HTERT RPE-1 (cell line): Measurements from ENCODE around the gene WBP11.

ENCODE experiments used
- in situ Hi-C: fragments of 300-500 bp; cut with MboI; formaldehyde crosslinking; loops from 4 replicates; pipeline ENCODE4 v1.14.3; 2020; ENCODE audit warnings: low sequenced_read_pairs

Gene WBP11

DNA sequence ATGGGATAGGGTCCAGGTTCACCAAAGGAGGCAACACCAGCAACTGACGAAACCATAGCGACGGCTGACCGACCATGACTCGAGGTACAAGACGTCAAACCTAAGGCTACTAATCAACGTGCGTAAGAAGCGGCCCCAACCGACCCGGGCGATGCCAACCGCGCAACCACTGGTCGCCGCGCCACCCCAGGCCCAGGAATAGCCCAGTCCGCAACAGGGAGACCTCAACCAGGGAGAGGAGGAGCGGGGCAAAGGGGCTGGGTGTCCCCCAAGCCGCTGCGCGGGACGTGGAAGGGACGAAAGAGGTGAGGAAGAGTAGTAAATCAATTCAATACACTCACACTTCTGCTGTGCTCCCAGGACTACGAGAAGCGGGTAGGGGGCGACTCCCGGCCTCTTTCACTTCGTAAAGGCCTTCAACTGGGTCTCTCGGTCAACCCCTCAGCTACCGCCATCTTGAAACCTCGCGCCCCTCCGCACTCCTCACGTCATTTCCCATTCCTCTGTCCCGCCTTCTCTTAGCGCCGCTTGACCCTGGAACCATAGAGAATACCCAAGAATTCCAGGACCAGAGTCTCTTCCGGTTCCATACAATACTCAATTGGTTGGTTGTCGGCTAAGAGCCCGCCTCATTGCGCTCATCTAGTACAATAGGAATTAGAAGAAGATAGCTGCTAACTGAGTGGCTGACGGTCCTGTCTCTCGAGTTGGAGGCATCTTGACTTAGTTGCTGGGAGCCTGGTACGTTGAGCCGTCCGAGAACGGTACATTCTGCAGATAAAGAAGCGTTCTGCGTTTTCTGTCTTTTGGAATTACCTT is at the start of gene WBP11, which contains the start of gene C12orf60:
Gene WBP11 (minus strand): TSS at position 468 of the 819 bp plus-strand sequence. CDS start 2,095 bp downstream, outside the sequence.
Gene C12orf60 (plus strand): TSS at position 660 of the 819 bp plus-strand sequence. CDS start 19,266 bp downstream, outside the sequence.
- in situ Hi-C loops: no loop called here

DNA sequence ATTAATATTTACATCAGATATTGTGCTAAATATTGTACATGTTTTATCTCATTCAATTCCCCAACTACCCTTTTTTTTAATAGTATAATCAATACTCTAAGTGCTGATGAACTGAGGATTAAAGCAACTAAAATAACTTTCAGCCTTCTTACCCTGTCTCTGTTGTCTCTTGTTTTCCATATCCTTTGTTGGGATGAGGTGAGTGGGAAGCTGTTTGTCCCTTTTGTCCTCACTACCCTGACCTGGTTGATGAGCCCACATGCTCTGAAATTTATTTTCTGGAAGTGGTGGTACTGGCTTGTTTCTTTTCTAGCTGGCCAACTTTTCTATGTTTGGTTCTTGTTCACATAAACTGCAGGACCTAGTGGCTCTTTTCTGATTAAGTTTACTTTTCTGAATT is 49.6 kb upstream of the WBP11 start:
- in situ Hi-C loops: no loop called here

DNA sequence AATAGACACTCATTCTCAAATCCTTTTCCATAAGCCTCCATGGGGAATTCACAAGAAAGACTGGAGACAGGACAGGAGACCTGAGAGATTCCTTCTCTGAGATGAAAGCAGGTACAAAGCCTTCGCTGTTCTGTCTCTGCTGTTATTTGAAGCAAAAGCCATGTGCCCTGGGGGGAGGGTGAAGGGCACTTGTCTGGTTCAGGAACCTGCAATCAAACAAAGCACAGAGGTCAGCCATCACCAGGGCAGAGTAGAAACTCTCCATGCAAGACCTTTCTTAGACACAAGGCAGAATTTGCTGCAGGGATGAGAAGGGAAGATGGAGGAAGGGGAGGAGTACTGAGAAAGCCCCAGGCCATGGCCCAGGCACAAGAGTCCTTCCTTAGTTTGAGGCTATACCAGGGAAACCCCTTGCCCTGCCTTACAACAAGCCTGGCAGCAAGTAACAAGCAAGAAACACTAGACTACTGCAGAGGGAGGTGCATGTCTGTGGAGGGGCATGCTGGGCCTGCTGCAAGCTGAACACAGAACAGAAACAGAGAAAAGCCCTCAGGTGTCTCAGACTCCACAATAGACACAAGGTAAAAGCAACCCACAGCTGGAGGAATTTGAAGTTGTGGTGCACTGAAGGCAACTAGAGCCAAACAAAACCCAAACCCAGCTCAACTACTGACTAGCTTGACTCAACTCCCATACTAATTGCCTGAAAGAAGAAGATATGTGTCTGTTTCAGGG is 47.8 kb upstream of the WBP11 start:
- in situ Hi-C loops: no loop called here

DNA sequence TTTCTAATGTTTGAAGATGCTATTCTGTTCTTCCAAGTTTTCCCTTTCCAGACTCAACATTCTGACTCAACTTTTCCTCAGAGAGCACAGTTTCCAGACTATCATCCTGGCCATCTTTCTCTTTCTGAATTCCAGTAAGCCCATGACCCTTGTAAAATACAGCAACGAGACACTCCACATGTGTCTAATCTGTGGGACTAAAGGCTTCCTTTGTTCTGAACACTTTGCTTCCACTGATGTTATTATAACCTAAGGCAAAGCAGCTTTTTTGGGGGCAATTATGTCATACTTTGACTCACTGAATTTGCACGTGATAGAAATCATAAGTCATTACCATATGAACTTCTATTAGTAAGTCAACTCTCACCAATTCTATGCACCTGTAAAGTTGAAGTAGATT is 46.4 kb upstream of the WBP11 start:
- in situ Hi-C loops: no loop called here

DNA sequence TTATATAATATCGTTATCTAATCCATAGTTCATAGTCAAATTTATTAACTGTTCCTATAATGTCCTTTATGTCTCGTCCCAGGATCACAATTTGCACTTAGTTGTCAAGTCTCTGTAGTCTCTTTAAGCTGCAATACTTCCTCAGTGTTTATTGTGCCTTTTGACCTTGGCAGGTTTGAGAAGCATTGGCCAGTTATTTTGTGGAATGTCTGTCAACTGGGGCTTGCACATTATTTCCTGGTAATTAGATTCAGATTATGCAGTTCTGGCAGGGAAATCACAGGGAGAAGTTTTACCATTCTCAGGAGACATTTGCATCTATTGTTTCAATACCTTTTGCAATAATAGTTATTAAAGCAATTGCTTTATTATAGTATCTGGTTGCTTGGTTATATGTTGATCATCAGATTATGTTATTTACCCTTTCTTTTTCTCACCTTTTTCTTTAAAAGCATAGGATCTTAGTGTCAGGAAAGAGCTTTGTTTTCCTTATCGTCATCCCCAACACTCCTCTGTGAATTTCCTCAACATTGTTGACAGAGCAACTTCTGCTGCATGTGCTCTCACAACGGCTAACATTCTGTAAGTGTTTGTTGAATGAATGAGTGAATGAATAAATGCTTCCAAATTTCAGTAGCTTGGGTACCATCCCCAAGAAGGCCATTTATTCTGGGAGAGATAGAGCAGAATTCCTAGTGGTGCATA is 43.8 kb upstream of the WBP11 start:
- in situ Hi-C loops: no loop called here

DNA sequence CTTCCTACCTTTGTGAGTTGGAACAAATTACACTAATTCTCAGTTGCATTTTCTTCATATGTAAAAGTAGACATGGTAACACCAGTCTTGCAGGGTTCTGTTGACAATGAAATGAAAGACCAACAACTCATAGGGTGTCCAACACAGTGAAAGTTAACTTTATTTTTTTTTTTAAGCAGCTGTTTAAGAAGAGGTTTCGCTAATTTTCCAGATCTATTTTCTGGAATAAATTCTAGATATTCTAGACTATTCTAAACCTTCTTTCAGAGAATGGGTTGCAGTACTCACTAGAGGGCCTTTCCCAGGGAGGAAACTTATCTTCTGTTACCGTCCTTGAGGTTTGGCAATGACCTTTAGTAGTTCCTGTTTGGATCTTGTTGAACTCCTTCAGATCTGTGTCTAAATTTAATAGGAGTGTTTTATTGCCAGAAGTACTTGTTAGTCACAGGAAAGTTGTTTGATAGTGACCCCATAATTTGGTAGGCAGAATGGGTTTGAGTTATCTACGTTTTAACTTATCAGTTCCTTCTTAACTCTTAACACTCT is 42.8 kb upstream of the WBP11 start:
- in situ Hi-C loops: no loop called here

DNA sequence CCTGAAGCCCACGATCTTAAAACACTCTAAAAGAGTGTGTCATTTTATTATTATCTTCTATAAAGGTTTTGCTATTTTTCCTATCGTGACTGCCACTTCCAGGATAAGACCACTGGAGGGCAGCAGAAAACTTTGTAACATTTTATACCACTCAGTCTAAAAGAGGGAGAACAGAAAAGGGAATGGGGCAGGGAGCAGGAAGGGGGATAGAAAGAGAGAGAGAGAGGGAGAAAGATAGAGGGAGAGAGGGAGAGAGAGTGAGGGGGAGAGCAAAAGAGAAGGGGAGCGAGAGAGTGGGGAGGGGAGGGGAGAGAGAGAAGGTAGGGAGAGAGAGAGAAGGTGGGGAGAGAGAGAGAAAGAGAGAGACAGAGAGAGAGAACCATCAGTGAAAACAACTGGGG is 42.1 kb upstream of the WBP11 start:
- in situ Hi-C loops: no loop called here

DNA sequence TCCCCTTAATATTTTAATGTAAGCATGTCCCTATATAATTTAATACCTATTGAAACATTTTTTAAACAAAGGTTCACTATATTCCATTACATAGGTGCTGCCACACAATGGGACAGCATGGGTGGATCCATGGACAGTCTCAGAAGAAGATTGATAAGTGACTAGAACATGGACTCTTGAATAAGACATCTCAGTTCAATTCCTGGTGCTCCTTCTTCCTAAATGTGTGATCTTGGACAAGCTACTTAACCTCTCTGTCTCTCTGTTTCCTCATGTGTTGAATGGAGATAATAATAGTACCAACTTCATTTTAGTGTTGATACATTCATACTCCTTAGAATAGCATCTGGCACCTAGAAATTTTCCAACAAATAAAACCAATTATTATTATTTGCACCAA is 41.1 kb upstream of the WBP11 start:
- in situ Hi-C loops: no loop called here

DNA sequence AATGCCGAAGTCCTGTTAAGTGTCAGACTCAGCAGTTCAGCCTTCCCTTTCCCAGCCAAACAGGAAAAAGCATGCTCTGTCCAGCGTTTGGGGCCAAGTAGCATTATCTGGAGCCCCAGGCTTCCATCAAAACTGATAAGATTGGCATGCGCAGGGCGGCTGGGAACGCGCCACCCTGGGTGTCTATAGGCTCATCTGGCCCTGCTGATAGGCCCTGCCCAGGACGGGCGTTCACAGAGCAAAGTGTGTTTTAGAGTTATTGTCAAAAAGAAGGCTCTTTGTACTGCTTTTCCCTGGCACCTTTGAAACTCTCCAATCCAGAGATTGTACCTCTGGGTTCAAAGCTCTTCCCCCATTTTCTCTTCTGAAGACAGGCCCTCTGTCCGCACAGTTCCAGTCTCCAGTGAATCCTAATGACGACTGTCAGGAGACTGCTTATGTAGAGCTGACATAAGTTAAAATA is 40.2 kb upstream of the WBP11 start, which contains the start of gene ART4:
Gene ART4 (minus strand): TSS at position 102 of the 463 bp plus-strand sequence. CDS start 413 bp downstream, outside the sequence.
- in situ Hi-C loops: no loop called here

DNA sequence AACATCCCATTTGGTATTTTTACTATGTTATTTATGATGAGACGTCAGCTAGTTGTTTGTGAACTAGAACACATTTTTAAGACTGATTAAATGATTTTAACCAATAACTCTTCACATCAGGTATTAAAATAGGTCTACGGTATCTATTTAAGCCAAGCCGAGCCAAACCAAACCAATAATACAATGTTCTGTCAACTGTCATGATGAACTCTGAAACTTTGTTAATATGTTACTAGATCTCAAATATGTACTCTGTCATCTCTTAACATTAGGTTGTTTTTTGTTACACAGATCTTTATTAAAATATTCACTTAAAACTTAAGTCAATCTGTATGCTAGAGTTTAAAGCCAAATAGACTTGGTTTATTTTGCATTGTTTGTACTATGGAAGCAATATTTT is 39.0 kb upstream of the WBP11 start:
- in situ Hi-C loops: no loop called here

DNA sequence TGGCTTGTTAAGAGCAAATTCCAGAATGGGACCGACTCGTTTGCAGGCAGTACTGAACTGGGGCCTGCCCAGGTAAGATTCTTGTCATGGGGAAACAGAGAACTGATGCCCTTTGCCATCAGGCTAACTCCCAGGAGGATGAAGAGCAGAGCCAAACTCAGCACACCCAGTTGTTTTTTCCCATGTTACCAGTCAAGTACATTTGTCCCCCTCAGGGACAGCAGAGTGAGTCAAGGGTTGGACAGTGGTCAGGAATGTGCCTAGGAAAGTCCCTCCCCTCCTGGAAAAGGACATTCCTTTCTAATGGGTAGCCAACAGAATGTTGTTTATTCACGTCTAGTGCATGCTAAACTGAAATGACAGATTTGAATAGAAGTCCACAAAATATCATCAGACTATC is 38.5 kb upstream of the WBP11 start:
- in situ Hi-C loops: no loop called here

DNA sequence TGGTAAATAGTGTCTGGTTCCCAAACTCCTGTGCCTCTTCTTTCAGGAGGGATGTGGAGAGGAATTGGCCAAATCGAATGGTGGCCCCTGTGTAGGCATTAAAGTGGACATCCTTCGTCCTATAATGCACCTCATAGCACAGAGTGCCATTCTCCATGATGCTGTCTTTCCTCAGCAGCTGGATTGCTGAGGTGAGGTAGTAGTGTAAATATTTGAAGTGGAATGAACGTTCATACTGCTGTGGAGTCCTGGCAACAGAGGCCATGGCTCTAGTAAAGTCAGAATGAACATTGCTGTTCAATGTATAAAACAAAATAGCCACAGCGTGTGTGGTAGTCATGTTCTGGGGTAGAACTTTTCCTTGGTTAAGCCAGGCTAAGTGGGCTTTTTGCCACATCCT is 37.3 kb upstream of the WBP11 start:
- in situ Hi-C loops: no loop called here

DNA sequence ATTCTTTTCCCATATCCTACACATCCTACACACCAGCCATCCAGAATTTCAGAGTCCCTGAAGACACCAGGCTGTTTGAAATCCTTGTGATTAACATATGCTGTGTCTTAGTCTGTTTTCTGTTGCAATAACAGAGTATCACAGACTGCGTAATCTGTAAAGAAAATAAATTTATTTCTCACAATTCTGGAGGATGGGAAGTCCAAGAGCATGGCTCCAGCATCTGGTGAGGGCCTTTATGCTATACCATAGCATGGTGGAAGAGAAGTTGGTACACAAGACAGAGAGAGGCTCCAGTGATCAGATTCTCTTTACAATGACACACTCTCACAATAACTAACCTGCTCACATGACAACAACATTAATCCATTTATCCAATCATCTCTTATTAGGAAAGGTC is 36.0 kb upstream of the WBP11 start:
- in situ Hi-C loops: no loop called here

DNA sequence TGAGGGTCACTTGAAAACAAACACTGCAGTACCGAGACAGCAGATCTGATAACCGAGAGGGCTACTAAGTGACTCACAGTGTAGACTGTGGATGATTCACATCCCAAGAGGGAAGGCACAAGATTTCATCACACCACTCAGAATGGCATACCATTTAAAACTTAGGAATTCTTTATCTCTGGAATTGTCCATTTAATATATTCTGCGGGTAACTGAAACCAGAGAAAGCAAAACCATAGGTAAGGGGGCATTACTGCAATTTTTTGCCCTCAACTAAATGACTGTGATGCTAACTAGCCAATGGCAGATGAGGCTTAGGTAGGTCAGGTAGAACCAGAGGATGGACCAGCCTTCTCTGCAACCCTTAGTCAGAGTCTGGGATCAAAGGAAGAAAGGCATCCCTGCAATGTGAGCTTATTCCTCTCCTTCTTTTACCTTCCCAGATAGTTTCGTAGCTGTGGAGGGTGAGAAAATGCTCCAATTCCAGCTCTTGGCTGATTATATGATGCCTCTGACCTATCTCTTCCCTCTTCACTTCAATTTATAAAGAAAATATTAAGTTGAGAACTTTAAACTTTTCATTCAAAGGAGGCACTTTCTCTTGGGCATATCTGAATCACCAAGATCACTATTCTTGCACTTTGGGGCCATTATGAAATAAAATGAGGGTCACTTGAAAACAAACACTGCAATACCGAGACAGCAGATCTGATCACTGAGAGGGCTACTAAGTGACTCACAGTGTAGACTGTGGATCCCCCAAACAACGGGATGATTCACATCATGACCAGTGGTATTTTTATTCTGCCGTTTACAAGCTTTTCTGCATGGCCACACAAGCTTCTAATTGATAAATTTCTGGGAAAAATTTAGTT is 33.3 kb upstream of the WBP11 start:
- in situ Hi-C loops: no loop called here

DNA sequence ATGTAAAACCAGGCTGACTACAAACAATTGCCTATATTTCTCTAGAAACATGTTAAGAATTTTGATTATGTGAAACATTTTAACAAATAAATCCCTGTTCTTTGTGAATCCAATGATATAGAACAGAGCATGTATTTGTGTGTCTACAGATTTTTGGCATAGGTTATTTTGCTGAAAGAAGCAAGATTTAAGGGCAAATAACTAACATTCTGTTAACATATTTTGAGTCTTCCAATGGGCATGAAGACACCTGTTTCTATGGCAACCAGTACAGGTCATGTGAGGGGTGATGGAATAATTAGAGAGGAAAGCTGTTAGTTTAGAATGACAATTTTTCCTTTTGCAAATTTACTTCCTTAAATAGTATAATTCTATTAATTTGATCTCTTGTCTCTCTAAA is 31.2 kb upstream of the WBP11 start:
- in situ Hi-C loops: no loop called here

DNA sequence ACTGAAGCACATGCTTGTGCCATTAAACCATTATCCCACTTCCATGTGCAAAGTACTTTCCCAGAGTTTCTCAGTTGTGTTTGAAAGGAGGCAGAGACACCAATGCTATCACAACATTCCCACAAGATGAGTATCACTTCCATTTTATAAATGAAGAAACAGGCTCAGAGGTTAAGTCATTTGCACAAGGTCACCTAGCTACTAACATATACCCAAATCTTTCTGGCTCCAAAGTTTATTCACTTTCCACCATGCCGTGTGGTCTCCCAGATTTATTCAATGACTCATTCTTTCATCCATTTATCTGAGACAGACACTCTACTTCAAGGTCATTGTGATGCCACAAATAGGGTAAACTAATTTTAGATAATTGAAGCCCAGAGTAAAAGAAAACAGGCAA is 30.7 kb upstream of the WBP11 start:
- in situ Hi-C loops: no loop called here

DNA sequence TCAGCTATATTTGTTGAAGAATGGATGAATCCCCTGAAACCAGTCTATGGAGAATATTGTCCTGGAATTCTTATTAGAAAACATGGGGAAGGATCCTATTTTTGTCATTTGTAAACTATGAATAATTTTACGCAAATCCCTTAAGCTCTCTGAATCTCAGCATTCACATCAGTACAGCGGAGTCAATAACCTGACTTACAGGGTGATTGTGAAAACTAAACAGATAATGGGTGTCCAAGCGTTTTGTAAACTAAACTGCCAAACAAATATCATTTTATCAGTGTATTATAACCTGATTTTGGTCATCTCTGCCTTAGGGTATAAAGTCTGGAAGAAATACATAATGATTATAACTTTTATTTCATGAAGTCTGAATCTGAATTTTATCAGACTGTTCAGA is 30.1 kb upstream of the WBP11 start:
- in situ Hi-C loops: no loop called here

DNA sequence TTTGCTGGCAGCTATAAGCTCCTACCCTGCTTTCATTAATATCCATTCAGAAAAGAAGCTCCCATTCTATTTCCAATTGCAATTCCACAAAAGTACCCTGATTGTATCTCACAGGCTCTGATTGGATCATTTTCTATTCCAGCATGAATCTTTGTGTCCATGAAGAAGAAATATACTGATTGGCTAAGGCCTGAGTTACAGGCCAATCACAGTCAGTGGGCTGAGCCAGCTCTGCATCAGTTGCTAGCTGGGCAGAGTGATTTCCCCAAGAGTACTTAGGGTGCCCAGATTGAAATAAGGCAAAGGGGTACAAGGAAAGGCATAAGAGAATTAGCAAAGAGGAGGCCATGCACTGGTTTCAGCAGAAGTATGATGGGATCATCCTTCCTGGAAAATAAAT is 25.6 kb upstream of the WBP11 start:
- in situ Hi-C loops: no loop called here

DNA sequence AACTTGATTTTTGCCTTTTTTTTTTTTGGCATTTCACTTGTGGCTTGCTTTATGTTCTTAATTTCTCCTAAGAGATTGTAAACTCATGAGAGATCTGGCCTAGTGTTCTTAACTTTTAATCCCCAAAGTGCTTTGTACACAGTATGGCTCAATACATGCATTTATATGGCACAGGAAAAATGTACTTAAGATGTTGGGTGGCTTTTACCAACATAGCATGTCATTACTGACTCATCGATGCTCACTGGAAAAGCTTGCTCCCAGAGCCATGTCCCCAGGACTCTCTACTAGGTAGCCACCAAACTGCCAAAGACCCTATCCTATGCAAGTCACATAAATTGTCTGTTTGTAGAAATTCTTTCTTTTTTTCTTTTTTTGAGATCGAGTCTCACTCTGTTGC is 23.8 kb upstream of the WBP11 start:
- in situ Hi-C loops: no loop called here

DNA sequence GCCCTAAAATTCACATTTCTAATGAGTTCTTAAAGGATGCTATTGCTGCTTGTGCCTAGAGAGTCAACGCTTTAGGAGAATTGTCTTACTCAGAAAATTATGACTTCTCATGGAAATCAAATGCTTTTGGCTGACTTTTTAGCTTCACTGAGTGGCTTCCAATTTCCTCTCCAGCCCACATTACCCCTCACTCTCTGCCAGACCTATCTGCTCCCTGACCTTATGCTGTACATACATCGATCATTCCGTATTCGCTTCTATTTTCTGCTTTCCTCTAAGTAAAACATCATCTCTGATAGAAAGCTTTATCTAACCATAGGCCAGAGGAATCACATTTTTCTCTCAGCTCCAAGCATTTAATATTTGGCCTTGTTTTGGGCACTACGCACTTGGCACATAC is 23.2 kb upstream of the WBP11 start:
- in situ Hi-C loops: no loop called here
